ENCODE measurements around the gene BTBD16.
A peak's percentile ranks its signal among the peaks of the same experiment; 100 is the strongest.

The BTBD16 gene

GRCh38 chr10:122338609-122339441, 67.7 kb downstream of the BTBD16 start:
- DNase-seq (ENCODE audit: low read depth in 2 of 3, low spot score in 1 of 3) = no peak

GRCh38 chr10:122341141-122341810, 70.2 kb downstream of the BTBD16 start:
- no peak for DNase-seq (ENCODE audit: low read depth in 2 of 3, low spot score in 1 of 3)

GRCh38 chr10:122342293-122343134, 71.4 kb downstream of the BTBD16 start:
- peak; percentile 20 to 71 (median 24) for DNase-seq (ENCODE audit: low read depth in 2 of 3, low spot score in 1 of 3)

GRCh38 chr10:122343135-122343800, 72.2 kb downstream of the BTBD16 start:
- DNase-seq (ENCODE audit: low read depth in 2 of 3, low spot score in 1 of 3) = no peak

GRCh38 chr10:122343936-122344335, 72.8 kb downstream of the BTBD16 start:
- DNase-seq (ENCODE audit: low read depth in 2 of 3, low spot score in 1 of 3) = no peak

GRCh38 chr10:122344741-122345258, 73.7 kb downstream of the BTBD16 start:
- no peak for DNase-seq (ENCODE audit: low read depth in 2 of 3, low spot score in 1 of 3)

GRCh38 chr10:122346326-122346950, 75.3 kb downstream of the BTBD16 start:
- DNase-seq (ENCODE audit: low read depth in 2 of 3, low spot score in 1 of 3) = no peak

GRCh38 chr10:122347170-122347841, 76.2 kb downstream of the BTBD16 start:
- no peak for DNase-seq (ENCODE audit: low read depth in 2 of 3, low spot score in 1 of 3)

GRCh38 chr10:122348512-122348911, 77.4 kb downstream of the BTBD16 start:
- no peak for DNase-seq (ENCODE audit: low read depth in 2 of 3, low spot score in 1 of 3)

GRCh38 chr10:122348935-122349361, 77.9 kb downstream of the BTBD16 start:
- no peak for DNase-seq (ENCODE audit: low read depth in 2 of 3, low spot score in 1 of 3)

- DNase-seq (ENCODE audit: low read depth in 2 of 3, low spot score in 1 of 3) = no peak
Measured at GRCh38 chr10:122349758-122350369, 78.8 kb downstream of the BTBD16 start.

- DNase-seq (ENCODE audit: low read depth in 2 of 3, low spot score in 1 of 3) = no peak
Measured at GRCh38 chr10:122350893-122351292, 79.8 kb downstream of the BTBD16 start.

- DNase-seq (ENCODE audit: low read depth in 2 of 3, low spot score in 1 of 3) = no peak
Measured at GRCh38 chr10:122352817-122353525, 81.9 kb downstream of the BTBD16 start.

- no peak for DNase-seq (ENCODE audit: low read depth in 2 of 3, low spot score in 1 of 3)
Measured at GRCh38 chr10:122354383-122354782, 83.3 kb downstream of the BTBD16 start.

GRCh38 chr10:122357685-122358084, 86.6 kb downstream of the BTBD16 start:
- DNase-seq (ENCODE audit: low read depth in 2 of 3, low spot score in 1 of 3) = no peak

- DNase-seq (ENCODE audit: low read depth in 2 of 3, low spot score in 1 of 3) = no peak
Measured at GRCh38 chr10:122359621-122360020, 88.5 kb downstream of the BTBD16 start.

- no peak for DNase-seq (ENCODE audit: low read depth in 2 of 3, low spot score in 1 of 3)
Measured at GRCh38 chr10:122361046-122361445, 90.0 kb downstream of the BTBD16 start.

GRCh38 chr10:122362031-122362592, 91.0 kb downstream of the BTBD16 start:
- DNase-seq (ENCODE audit: low read depth in 2 of 3, low spot score in 1 of 3) = no peak
